ENCODE measurements around the gene CDC42SE2. TPM values are rescaled to one million over a fixed set of nuclear protein-coding genes. Genes with fewer than 3 reads are reported as not detected.

The CDC42SE2 gene
- total and polyA plus RNA-seq, 2 of the 4 experiments (the other 2 are of a cell fraction), result 12.5 to 19.4 TPM

GRCh38 chr5:131371835-131372234 lies 108.0 kb downstream of the CDC42SE2 start:
- no peak overlapping the region for H2AFZ ChIP-seq (replicated peaks; ENCODE audit: low read length, poor library complexity)
- H3K4me3 ChIP-seq (ENCODE audit: insufficient read depth, low read depth, low read length), result no peak overlapping the region
- BruUV-seq (replicated peaks), result no TSS peak

More at GRCh38 chr5:131371835-131372234, 108.0 kb downstream of the CDC42SE2 start:
- no peak for ATAC-seq (ENCODE audit: low read depth)
- Histone ChIP-seq H4K8ac (ENCODE audit: low read depth in 2 of 2, low read length in 2 of 2) (no peak overlapping the region), H3K56ac (ENCODE audit: extremely low read depth, insufficient read depth, low read length) (no peak overlapping the region), H3K79me1 (ENCODE audit: low read depth in 1 of 2, low read length in 2 of 2) (peaks cover 26 to 30% of the 10 kb centered on the region in 2 experiments), H4K20me1 (ENCODE audit: insufficient read depth, low read length) (no peaks in the 10 kb centered on the region), H3K4me1 (ENCODE audit: control insufficient read depth, insufficient read depth, low read length) (no peaks in the 10 kb centered on the region), H2AK5ac (ENCODE audit: low read depth, low read length) (no peak overlapping the region), H4K5ac (ENCODE audit: low read depth, low read length) (no peak overlapping the region), H3K4ac (ENCODE audit: low read depth, low read length) (no peak overlapping the region), H3K27me3 (ENCODE audit: control insufficient read depth, insufficient read depth, low read length) (no peaks in the 10 kb centered on the region), H3K4me2 (ENCODE audit: low read depth, low read length) (no peak overlapping the region), H2BK120ac (ENCODE audit: low read depth, low read length) (no peak overlapping the region), H3K36me3 (ENCODE audit: control insufficient read depth, insufficient read depth, low read length) (no peaks in the 10 kb centered on the region), H2AK9ac (replicated peaks; ENCODE audit: low read depth, low read length, poor library complexity) (no peak overlapping the region), H3K14ac (replicated peaks; ENCODE audit: low read depth, low read length) (no peak overlapping the region), H3K23ac (ENCODE audit: low read depth, low read length) (no peak overlapping the region), H3K18ac (ENCODE audit: low read depth, low read length) (no peak overlapping the region), H3K27ac (ENCODE audit: insufficient read depth, low read length) (no peak overlapping the region), H3K9me1 (ENCODE audit: insufficient read depth, low read length) (no peaks in the 10 kb centered on the region), H3K9ac (ENCODE audit: low read depth, low read length) (no peak overlapping the region), H3K9me3 (ENCODE audit: control insufficient read depth, insufficient read depth, low read length) (no peaks in the 10 kb centered on the region), H4K91ac (ENCODE audit: insufficient read depth, low read depth, low read length) (no peak overlapping the region), H2BK15ac (ENCODE audit: low read depth, low read length) (no peak overlapping the region), H2BK5ac (ENCODE audit: low read depth, low read length, poor library complexity, severe bottlenecking) (no peak overlapping the region), H2BK20ac (ENCODE audit: low read depth, low read length) (no peak overlapping the region)
- TF ChIP-seq BHLHE40 (IDR thresholded peaks at IDR 0.05; ENCODE audit: low read depth, low read length) (no peak), MAZ (IDR thresholded peaks at IDR 0.05; ENCODE audit: borderline replicate concordance, low read depth, low read length) (no peak), CTCF (conservative IDR thresholded peaks at IDR 0.05; ENCODE audit: low read depth, low read length) (no peak), RAD21 (IDR thresholded peaks at IDR 0.05; ENCODE audit: low read length) (no peak), RFX5 (IDR thresholded peaks at IDR 0.05; ENCODE audit: low read depth, low read length) (no peak), CHD1 (IDR thresholded peaks at IDR 0.05; ENCODE audit: low read depth, low read length) (no peak), POLR2A (IDR thresholded peaks at IDR 0.05; ENCODE audit: low read depth, low read length) (no peak), SMC3 (IDR thresholded peaks at IDR 0.05; ENCODE audit: low read depth, low read length) (no peak), RCOR1 (IDR thresholded peaks at IDR 0.05; ENCODE audit: insufficient replicate concordance, low read length) (no peak), CEBPB (IDR thresholded peaks at IDR 0.05; ENCODE audit: low read depth, low read length) (no peak), MAFK (IDR thresholded peaks at IDR 0.05; ENCODE audit: low read depth, low read length) (no peak), USF2 (IDR thresholded peaks at IDR 0.05; ENCODE audit: low read depth, low read length) (no peak)
- dilution Hi-C loops (cut with HindIII; ENCODE audit: low sequenced_read_pairs, unreplicated experiment), result no loop called here
- no CpG with 5 or more reads among the region's 2 CpGs for WGBS, 2 experiments (ENCODE audit: extremely low coverage in 2 of 2, insufficient read length in 1 of 2)
- intact Hi-C loops (cut with micrococcal nuclease), result no loop called here
- in situ Hi-C loops (cut with MboI; ENCODE audit: low sequenced_read_pairs), result no loop called here
- no peak for DNase-seq
- POLR2A ChIA-PET (ENCODE audit: unreplicated experiment), result no interaction called here
- CTCF ChIA-PET, result no interaction called here
